Measurements from ENCODE around the gene KLHDC8B.
"Not testable (repeated sequence)": the region's sequence is repeated elsewhere in the genome, so short reads cannot be mapped to it uniquely, and the experiment has no call there.

Gene KLHDC8B

GRCh38 chr3:49183873-49184272 lies 12.5 kb downstream of the KLHDC8B start:
- DNase-seq (ENCODE audit: low spot score), result no peak

GRCh38 chr3:49191741-49192140 lies 20.3 kb downstream of the KLHDC8B start:
- DNase-seq (ENCODE audit: low spot score), result no peak

- no peak for DNase-seq (ENCODE audit: low spot score)
Observed at GRCh38 chr3:49198161-49198560, 26.8 kb downstream of the KLHDC8B start.

GRCh38 chr3:49198611-49199230 lies 27.3 kb downstream of the KLHDC8B start:
- DNase-seq (ENCODE audit: low spot score), result no peak

GRCh38 chr3:49199239-49199899 lies 28.0 kb downstream of the KLHDC8B start:
- no peak for DNase-seq (ENCODE audit: low spot score)

- DNase-seq (ENCODE audit: low spot score), result no peak
Observed at GRCh38 chr3:49199900-49200281, 28.5 kb downstream of the KLHDC8B start.

- no peak for DNase-seq (ENCODE audit: low spot score)
Observed at GRCh38 chr3:49213541-49213943, 42.1 kb downstream of the KLHDC8B start.

- DNase-seq (ENCODE audit: low spot score), result no peak
Observed at GRCh38 chr3:49213998-49214397, 42.6 kb downstream of the KLHDC8B start.

GRCh38 chr3:49216687-49217086 lies 45.3 kb downstream of the KLHDC8B start:
- DNase-seq (ENCODE audit: low spot score), result not testable (repeated sequence)

GRCh38 chr3:49217108-49217507 lies 45.7 kb downstream of the KLHDC8B start:
- not testable (repeated sequence) for DNase-seq (ENCODE audit: low spot score)

GRCh38 chr3:49217688-49218470 lies 46.5 kb downstream of the KLHDC8B start:
- DNase-seq (ENCODE audit: low spot score), result no peak

- DNase-seq (ENCODE audit: low spot score), result not testable (repeated sequence)
Observed at GRCh38 chr3:49218471-49218989, 47.1 kb downstream of the KLHDC8B start.

- DNase-seq (ENCODE audit: low spot score), result no peak
Observed at GRCh38 chr3:49219132-49219531, 47.7 kb downstream of the KLHDC8B start.

GRCh38 chr3:49220985-49221563 lies 49.7 kb downstream of the KLHDC8B start:
- not testable (repeated sequence) for DNase-seq (ENCODE audit: low spot score)

- no peak for DNase-seq (ENCODE audit: low spot score)
Observed at GRCh38 chr3:49222002-49222401, 50.6 kb downstream of the KLHDC8B start.

Data from CD4-positive, alpha-beta T cell treated with Interleukin-6 at 100 ng/mL for 8 hours (primary cell).